GM12878 (cell line): ENCODE results near the gene PRM1. TPM values are rescaled to one million over a fixed set of nuclear protein-coding genes. Genes with fewer than 3 reads are reported as not detected.

Experiments used
- microRNA-seq: library from miRNA; unstranded; fragments of <30 nt; microRNA quantifications from one replicate; pipeline ENCODE4, GENCODE V29; 2018
- polyA plus RNA-seq, 11 experiments: library from polyadenylated mRNA; depleted of rRNA in 4 of 11; unstranded in 6 of 11; stranded (reverse) in 5 of 11; fragments of >200 nt; fragmentation: Nextera tagmentation in 4 of 11; fragmentation: Illumina TruSeq in 1 of 11; extraction: Ambion mirVana in 4 of 11; extraction: Trizol in 1 of 11; gene quantifications; 1 replicate in 1 of 11; 2 replicates in 10 of 11; pipeline versions ENCODE4 v1.2.1 to v1.2.3, GENCODE V29; 2011 to 2016; ENCODE audit warnings: inconsistent platforms in 2 of 11, missing spikeins in 2 of 11, low read depth in 1 of 11
- small RNA-seq: library from RNA; depleted of rRNA; stranded (forward); fragments of <200 nt; gene quantifications from one replicate; pipeline ENCODE3, GENCODE V24; 2014
- total RNA-seq, 4 experiments: library from RNA; depleted of rRNA in 3 of 4; stranded (reverse); fragments of >200 nt in 3 of 4; fragmentation: Illumina TruSeq in 1 of 4; extraction: Trizol in 1 of 4; gene quantifications; 2 replicates each; pipeline versions ENCODE4 v1.2.1 to v1.2.3, GENCODE V29; 2013 to 2021

The PRM1 gene
- total and polyA plus RNA-seq, 10 of the 15 experiments (the other 5 are each of a cell fraction or from before 2014, with no cell fraction given), result 0.20 TPM; not detected in 9

Small RNA genes within 50 kb of the gene (microRNA-seq; reads per million reads assigned to microRNA genes)
- not detected for gene MIR548H2

Small RNA genes within 50 kb of the gene (small RNA-seq; reads per million reads assigned to genes)
- not detected for gene MIR548H2
- not detected for gene RF00019
- not detected for gene RF00554

Other genes with a start within 250 kb of the PRM1 start
- 9.8 and 10.1 TPM in 2 replicates for gene SOCS1, start 25.1 kb downstream of the PRM1 start, total RNA-seq (2014; rRNA removed)
- gene SOCS1, start 25.1 kb downstream of the PRM1 start, total RNA-seq (2014; rRNA removed; fragmentation: Illumina TruSeq; extraction: Trizol), result 2.7 and 3.8 TPM in 2 replicates
- gene SOCS1, start 25.1 kb downstream of the PRM1 start, total RNA-seq (2021), result 35.4 and 37.2 TPM in 2 replicates
- gene SOCS1, start 25.1 kb downstream of the PRM1 start, polyA plus RNA-seq (2011; rRNA removed), result 4.8 and 12.3 TPM in 2 replicates
- 0.41 and 2.4 TPM in 2 replicates for gene SOCS1, start 25.1 kb downstream of the PRM1 start, polyA plus RNA-seq (2014; fragmentation: Illumina TruSeq; extraction: Trizol)
- 1 to 10 TPM in 1 of 2 experiments, under 1 TPM in 1; 0.42 to 1.2 TPM for gene SOCS1, start 25.1 kb downstream of the PRM1 start, polyA plus RNA-seq (2014; fragmentation: Nextera tagmentation; extraction: Ambion mirVana)
- 39.8 and 43.4 TPM in 2 replicates for gene SOCS1, start 25.1 kb downstream of the PRM1 start, polyA plus RNA-seq (2014; rRNA removed)
- gene SOCS1, start 25.1 kb downstream of the PRM1 start, polyA plus RNA-seq (2016; fragmentation: Nextera tagmentation; extraction: Ambion mirVana), result 10 to 100 TPM; 16.4 to 25.8 TPM
- gene TNP2, start 12.0 kb downstream of the PRM1 start, total RNA-seq (2014; rRNA removed), result not detected in 2 replicates
- not detected in 2 replicates for gene TNP2, start 12.0 kb downstream of the PRM1 start, total RNA-seq (2014; rRNA removed; fragmentation: Illumina TruSeq; extraction: Trizol)
- gene TNP2, start 12.0 kb downstream of the PRM1 start, total RNA-seq (2021), result not detected in 2 replicates
- gene TNP2, start 12.0 kb downstream of the PRM1 start, polyA plus RNA-seq (2011; rRNA removed), result not detected in 2 replicates
- gene TNP2, start 12.0 kb downstream of the PRM1 start, polyA plus RNA-seq (2014; fragmentation: Illumina TruSeq; extraction: Trizol), result not detected in 2 replicates
- gene TNP2, start 12.0 kb downstream of the PRM1 start, polyA plus RNA-seq (2014; fragmentation: Nextera tagmentation; extraction: Ambion mirVana), result not detected
- gene TNP2, start 12.0 kb downstream of the PRM1 start, polyA plus RNA-seq (2014; rRNA removed), result not detected in 2 replicates
- not detected for gene TNP2, start 12.0 kb downstream of the PRM1 start, polyA plus RNA-seq (2016; fragmentation: Nextera tagmentation; extraction: Ambion mirVana)
- not detected in 2 replicates for gene PRM3, start 7.7 kb downstream of the PRM1 start, total RNA-seq (2014; rRNA removed)
- gene PRM3, start 7.7 kb downstream of the PRM1 start, total RNA-seq (2014; rRNA removed; fragmentation: Illumina TruSeq; extraction: Trizol), result not detected in 2 replicates
- not detected in 2 replicates for gene PRM3, start 7.7 kb downstream of the PRM1 start, total RNA-seq (2021)
- gene PRM3, start 7.7 kb downstream of the PRM1 start, polyA plus RNA-seq (2011; rRNA removed), result not detected in 2 replicates
- gene PRM3, start 7.7 kb downstream of the PRM1 start, polyA plus RNA-seq (2014; fragmentation: Illumina TruSeq; extraction: Trizol), result not detected in 2 replicates
- not detected for gene PRM3, start 7.7 kb downstream of the PRM1 start, polyA plus RNA-seq (2014; fragmentation: Nextera tagmentation; extraction: Ambion mirVana)
- not detected in 2 replicates for gene PRM3, start 7.7 kb downstream of the PRM1 start, polyA plus RNA-seq (2014; rRNA removed)
- not detected for gene PRM3, start 7.7 kb downstream of the PRM1 start, polyA plus RNA-seq (2016; fragmentation: Nextera tagmentation; extraction: Ambion mirVana)
- not detected in 2 replicates for gene PRM2, start 4.8 kb downstream of the PRM1 start, total RNA-seq (2014; rRNA removed)
- not detected in 2 replicates for gene PRM2, start 4.8 kb downstream of the PRM1 start, total RNA-seq (2014; rRNA removed; fragmentation: Illumina TruSeq; extraction: Trizol)
- not detected in 2 replicates for gene PRM2, start 4.8 kb downstream of the PRM1 start, total RNA-seq (2021)
- not detected in 2 replicates for gene PRM2, start 4.8 kb downstream of the PRM1 start, polyA plus RNA-seq (2011; rRNA removed)
- not detected in 2 replicates for gene PRM2, start 4.8 kb downstream of the PRM1 start, polyA plus RNA-seq (2014; fragmentation: Illumina TruSeq; extraction: Trizol)
- not detected for gene PRM2, start 4.8 kb downstream of the PRM1 start, polyA plus RNA-seq (2014; fragmentation: Nextera tagmentation; extraction: Ambion mirVana)
- 0.27 TPM in 1 of 2 replicates, not detected in the other for gene PRM2, start 4.8 kb downstream of the PRM1 start, polyA plus RNA-seq (2014; rRNA removed)
- gene PRM2, start 4.8 kb downstream of the PRM1 start, polyA plus RNA-seq (2016; fragmentation: Nextera tagmentation; extraction: Ambion mirVana), result not detected
- 30.3 and 38.6 TPM in 2 replicates for gene RMI2, start 64.1 kb upstream of the PRM1 start, total RNA-seq (2014; rRNA removed)
- 25.4 and 26.6 TPM in 2 replicates for gene RMI2, start 64.1 kb upstream of the PRM1 start, total RNA-seq (2014; rRNA removed; fragmentation: Illumina TruSeq; extraction: Trizol)
- 39.2 and 39.3 TPM in 2 replicates for gene RMI2, start 64.1 kb upstream of the PRM1 start, total RNA-seq (2021)
- 34.0 and 51.7 TPM in 2 replicates for gene RMI2, start 64.1 kb upstream of the PRM1 start, polyA plus RNA-seq (2011; rRNA removed)
- gene RMI2, start 64.1 kb upstream of the PRM1 start, polyA plus RNA-seq (2014; fragmentation: Illumina TruSeq; extraction: Trizol), result 47.1 and 65.7 TPM in 2 replicates
- gene RMI2, start 64.1 kb upstream of the PRM1 start, polyA plus RNA-seq (2014; fragmentation: Nextera tagmentation; extraction: Ambion mirVana), result 10 to 100 TPM in 1 of 2 experiments, 1 to 10 TPM in 1; 9.6 to 21.7 TPM
- 28.5 and 34.6 TPM in 2 replicates for gene RMI2, start 64.1 kb upstream of the PRM1 start, polyA plus RNA-seq (2014; rRNA removed)
- gene RMI2, start 64.1 kb upstream of the PRM1 start, polyA plus RNA-seq (2016; fragmentation: Nextera tagmentation; extraction: Ambion mirVana), result 10 to 100 TPM; 26.4 to 68.8 TPM